Rectal smooth muscle tissue (tissue), 1 donor: ENCODE results near the gene USP40.

Source experiments
- H3K27ac ChIP-seq: one replicate; pipeline ENCODE4 v1.7.0; 2013; ENCODE audit warnings: low read depth, low read length, inconsistent platforms
- H3K27me3 ChIP-seq: one replicate; pipeline ENCODE4 v1.7.0; 2013; ENCODE audit warnings: low read length; ENCODE audit not compliant: control insufficient read depth, insufficient read depth
- H3K36me3 ChIP-seq: one replicate; pipeline ENCODE4 v1.7.0; 2013; ENCODE audit warnings: low read length; ENCODE audit not compliant: control insufficient read depth, insufficient read depth
- H3K4me1 ChIP-seq: one replicate; pipeline ENCODE4 v1.7.0; 2013; ENCODE audit warnings: low read length; ENCODE audit not compliant: control insufficient read depth, insufficient read depth
- H3K4me3 ChIP-seq: one replicate; pipeline ENCODE4 v1.7.0; 2013; ENCODE audit warnings: low read length
- H3K9ac ChIP-seq: one replicate; pipeline ENCODE4 v1.7.0; 2013; ENCODE audit warnings: low read length

The USP40 gene

DNA sequence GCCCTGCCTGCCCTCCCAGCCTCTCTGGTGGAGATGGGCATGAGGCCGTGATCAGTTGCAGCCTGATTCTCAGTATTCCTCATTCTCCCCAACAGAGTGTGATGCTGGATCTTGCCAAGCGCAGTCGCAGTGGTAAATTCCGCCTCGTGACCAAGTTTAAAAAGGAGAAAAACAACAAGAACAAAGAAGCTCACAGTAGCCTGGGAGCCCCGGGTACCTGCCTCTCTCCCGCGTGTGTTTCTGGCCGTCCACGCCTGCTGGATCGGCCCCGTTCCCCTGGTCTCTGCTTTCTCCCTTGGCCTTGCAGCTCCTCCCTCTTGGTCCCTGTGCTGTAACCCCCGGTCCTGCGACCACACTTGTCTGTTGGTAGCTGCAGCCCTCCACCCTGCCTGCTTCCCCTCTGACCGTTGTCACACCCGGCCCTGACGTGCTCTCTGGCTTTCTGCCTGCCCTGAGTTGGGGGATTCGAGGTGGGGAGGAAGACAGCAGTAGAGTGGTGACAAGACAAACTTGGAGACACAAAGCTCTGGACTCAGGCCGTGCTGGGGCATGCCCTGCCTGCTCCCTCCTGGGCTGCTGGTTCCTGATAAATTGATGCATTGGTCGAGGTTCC is 99.5 kb downstream of the USP40 start:
- H3K4me1 ChIP-seq, result peaks cover 11% of the 10 kb centered on the region
- H3K27me3 ChIP-seq, result no peaks in the 10 kb centered on the region
- H3K27ac ChIP-seq, result no peak overlapping the region
- no peak overlapping the region for H3K4me3 ChIP-seq
- H3K9ac ChIP-seq, result no peak overlapping the region
- H3K36me3 ChIP-seq, result peaks cover 46% of the 10 kb centered on the region

DNA sequence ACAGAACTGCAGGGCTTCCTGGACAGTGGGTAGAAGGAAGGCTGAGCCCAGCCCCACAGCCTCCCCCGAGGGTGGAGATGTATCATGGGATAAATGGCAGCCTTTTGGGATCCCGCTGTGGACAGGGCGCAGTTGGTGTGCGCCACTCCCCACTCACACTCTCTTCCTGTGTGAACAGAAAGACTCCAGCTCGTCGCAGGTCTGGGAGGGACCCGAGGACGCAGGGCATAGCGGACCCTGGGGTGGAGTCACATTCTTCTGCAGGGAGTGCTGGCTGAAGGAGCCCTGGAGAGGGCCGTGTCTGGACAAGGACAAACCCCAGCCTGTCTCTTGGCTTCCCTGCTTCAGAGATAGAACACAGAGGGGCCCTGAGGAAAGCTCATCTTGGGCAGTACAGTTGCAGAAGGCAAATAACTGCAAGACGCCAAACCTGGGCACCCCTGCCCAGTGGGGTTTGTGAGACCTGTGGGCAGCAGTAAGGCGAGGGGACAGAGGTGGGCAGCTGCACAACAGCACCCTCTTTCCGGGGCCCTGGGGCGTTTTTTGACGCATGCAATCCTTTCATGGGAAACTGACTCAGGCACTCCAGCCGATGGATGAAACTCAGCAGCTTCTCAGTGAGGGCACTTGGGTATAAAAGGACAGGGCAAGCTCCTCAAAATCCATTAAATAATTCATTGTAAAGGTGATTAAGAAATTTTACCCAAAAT is 101.9 kb downstream of the USP40 start:
- Histone ChIP-seq H3K27ac (no peak overlapping the region), H3K9ac (no peak overlapping the region), H3K4me3 (no peak overlapping the region), H3K4me1 (peaks cover 4% of the 10 kb centered on the region), H3K36me3 (peaks cover 62% of the 10 kb centered on the region), H3K27me3 (no peaks in the 10 kb centered on the region)

DNA sequence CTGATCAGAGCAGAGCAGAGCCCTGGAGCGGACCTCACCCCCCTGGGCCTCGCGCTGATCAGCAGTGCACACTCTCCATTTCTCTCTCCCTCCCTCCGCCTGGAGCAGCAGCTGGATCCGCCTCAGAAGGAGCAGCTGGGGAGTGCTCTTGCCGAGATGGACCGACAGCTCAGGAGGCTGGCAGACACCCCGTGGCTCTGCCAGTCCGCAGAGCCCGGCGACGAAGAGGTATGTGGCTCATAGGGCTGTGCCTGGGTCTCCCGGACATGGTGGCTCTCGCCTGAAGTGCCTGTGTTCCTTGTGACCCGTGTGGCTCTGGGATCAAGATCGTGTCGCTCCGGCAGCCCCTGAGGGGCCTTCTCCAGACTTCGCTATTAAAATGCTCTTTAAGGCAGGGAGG is 102.5 kb downstream of the USP40 start:
- Histone ChIP-seq H3K4me1 (no peaks in the 10 kb centered on the region), H3K27me3 (no peaks in the 10 kb centered on the region), H3K27ac (no peak overlapping the region), H3K36me3 (peaks cover 67% of the 10 kb centered on the region), H3K9ac (no peak overlapping the region), H3K4me3 (no peak overlapping the region)

DNA sequence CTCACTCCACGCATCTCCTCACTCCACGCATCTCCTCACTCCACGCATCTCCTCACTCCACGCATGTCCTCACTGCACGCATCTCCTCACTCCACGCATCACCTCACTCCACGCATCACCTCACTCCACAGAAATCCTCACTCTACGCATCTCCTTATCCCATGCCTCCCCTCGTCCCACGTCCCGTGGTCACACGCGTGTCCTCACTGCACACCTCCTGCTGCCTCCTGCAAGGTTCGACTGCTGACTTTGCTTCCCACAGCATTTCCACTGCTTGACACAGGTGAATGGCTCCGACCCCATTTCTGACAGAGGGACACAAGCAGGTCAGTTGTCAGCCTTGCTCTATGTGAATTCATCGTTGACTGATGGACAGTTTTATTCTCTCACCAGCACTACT is 103.0 kb downstream of the USP40 start:
- no peaks in the 10 kb centered on the region for H3K4me1 ChIP-seq
- H3K4me3 ChIP-seq, result no peak overlapping the region
- H3K9ac ChIP-seq, result no peak overlapping the region
- peaks cover 66% of the 10 kb centered on the region for H3K36me3 ChIP-seq
- H3K27me3 ChIP-seq, result no peaks in the 10 kb centered on the region
- no peak overlapping the region for H3K27ac ChIP-seq

DNA sequence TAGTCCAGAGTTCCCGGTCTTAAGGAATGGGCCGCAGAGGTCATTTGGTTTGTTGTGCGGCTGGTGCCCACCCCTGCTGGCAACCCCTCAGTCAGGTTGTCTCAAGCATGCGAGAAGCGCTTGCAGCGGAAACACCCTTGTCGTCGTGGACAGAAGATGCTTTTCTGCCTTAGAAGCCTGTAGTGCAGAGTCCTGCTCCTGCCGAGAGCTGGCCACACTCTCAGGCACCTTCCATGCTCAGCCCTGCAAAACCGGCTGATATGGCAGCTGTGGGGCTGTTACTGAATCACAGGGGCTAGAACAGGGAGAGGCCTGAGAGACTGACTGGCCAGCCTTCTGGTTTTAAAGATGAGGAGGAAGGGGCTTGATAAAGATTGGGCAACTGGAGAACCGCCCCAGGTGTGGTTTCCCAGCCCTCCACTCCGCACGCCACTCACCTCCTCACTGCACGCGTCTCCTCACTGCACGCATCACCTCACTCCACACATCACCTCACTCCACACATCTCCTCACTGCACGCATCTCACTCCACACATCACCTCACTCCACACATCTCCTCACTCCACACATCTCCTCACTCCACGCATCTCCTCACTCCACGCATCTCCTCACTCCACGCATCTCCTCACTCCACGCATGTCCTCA is 103.6 kb downstream of the USP40 start:
- Histone ChIP-seq H3K36me3 (peaks cover 63% of the 10 kb centered on the region), H3K4me1 (no peaks in the 10 kb centered on the region), H3K27ac (no peak overlapping the region), H3K4me3 (no peak overlapping the region), H3K27me3 (no peaks in the 10 kb centered on the region), H3K9ac (no peak overlapping the region)

DNA sequence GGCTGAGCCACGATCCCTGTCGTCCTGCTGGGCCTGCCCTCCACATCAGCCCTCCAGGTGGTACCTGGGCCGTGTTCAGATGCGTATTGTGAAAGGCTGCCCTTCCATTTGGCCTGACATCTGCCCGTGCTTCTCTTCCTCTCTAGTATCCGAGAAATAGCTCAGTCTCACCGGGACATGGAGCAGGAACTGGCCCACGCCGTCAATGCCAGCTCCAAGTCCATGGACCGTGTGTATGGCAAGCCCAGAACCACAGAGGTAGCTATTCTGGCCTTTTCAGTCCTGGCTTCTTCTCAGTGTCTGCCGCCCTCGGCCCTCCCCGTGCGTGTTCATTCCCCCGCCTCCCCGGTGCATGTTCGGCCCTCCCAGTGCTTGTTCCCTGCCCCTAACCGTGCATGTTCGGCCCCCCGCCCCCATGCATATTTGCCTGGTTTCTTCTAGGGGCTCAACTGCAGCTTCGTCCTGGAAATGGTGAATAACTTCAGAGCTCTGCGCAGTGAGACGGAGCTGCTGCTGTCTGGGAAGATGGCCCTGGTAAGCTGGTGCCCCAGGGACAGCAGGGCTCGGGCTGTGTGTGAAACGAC is 104.3 kb downstream of the USP40 start:
- no peak overlapping the region for H3K4me3 ChIP-seq
- peaks cover 63% of the 10 kb centered on the region for H3K36me3 ChIP-seq
- no peak overlapping the region for H3K9ac ChIP-seq
- no peaks in the 10 kb centered on the region for H3K27me3 ChIP-seq
- H3K27ac ChIP-seq, result no peak overlapping the region
- no peaks in the 10 kb centered on the region for H3K4me1 ChIP-seq

DNA sequence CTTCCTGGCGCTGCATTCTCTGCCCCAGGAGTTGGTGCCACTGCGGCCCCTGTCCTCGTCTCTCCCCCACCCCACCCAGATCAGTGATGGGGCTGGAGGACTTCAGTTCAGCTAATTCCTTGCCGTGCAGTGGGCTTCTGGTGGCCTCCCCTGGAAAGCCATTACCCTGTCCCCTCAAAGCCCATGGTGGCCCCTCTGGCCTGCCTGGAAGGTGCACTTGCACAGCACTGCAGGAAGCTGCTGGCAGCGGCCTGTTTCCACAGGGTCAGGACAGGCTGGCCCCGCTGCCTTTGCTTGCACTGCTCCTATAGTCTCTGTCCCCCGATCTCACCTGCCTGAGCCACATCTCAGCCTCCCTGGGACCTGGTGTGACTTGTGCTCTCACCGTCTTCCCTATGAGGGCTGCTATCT is 105.1 kb downstream of the USP40 start:
- Histone ChIP-seq H3K4me3 (no peak overlapping the region), H3K27ac (no peak overlapping the region), H3K27me3 (no peaks in the 10 kb centered on the region), H3K4me1 (no peaks in the 10 kb centered on the region), H3K36me3 (peaks cover 62% of the 10 kb centered on the region), H3K9ac (no peak overlapping the region)

DNA sequence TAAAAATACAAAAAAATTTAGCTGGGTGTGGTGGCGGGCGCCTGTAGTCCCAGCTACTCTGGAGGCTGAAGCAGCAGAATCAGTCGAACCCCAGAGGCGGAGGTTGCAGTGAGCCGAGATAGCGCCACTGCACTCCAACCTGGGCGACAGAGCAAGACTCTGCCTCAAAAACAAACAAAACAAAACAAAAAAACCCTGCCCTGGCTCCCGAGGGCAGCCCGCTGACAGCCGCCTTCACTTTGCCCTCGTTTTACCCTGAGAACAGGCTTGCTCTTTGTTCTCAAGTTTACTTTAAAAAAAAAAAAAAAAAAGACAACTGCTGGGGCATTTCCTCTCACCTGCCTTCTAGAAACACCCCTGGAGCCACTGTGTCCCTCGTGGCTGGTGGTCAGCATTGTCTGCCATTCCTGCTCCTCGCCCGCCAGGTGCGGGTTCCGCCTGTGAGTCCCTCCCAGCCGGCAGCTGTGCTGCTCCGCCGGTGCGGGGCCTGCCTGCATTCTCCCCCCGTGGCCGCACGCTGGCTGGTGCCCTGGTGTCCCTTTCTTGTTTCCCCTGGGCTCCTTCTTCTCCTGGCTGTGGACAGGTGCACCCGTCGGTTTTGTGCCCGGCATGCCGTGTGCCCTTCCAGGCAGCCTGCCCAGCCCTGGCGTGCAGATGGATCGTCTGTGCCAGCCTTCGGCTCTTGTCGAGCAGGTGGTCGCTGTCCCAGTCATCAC is 105.7 kb downstream of the USP40 start:
- H3K27ac ChIP-seq, result no peak overlapping the region
- H3K36me3 ChIP-seq, result peaks cover 62% of the 10 kb centered on the region

DNA sequence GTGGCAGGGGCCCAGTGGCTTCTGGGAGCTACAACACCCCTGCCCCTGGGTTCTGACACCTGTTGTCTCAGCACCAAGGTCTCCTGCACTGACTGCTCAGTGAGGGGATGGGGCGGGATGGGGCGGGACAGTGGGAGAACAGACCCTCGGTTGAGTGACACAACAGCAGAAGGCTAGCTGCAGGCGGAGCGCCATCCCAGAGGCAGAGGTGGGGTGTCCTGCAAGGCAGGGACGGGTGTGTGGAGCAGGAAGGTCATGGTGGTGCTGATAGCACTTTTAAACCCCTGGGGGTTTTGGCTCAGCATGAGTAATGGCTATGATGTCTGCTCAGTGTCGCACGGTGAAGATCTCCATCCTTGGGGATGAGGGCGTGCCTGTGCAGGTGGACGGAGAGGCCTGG is 107.2 kb downstream of the USP40 start:
- Histone ChIP-seq H3K4me1 (no peaks in the 10 kb centered on the region), H3K27me3 (no peaks in the 10 kb centered on the region), H3K36me3 (peaks cover 62% of the 10 kb centered on the region), H3K9ac (no peak overlapping the region), H3K4me3 (no peak overlapping the region), H3K27ac (no peak overlapping the region)

More for the DNA sequence above, 105.7 kb downstream of the USP40 start:
- no peak overlapping the region for H3K4me3 ChIP-seq
- no peaks in the 10 kb centered on the region for H3K4me1 ChIP-seq
- no peak overlapping the region for H3K9ac ChIP-seq
- H3K27me3 ChIP-seq, result no peaks in the 10 kb centered on the region

DNA sequence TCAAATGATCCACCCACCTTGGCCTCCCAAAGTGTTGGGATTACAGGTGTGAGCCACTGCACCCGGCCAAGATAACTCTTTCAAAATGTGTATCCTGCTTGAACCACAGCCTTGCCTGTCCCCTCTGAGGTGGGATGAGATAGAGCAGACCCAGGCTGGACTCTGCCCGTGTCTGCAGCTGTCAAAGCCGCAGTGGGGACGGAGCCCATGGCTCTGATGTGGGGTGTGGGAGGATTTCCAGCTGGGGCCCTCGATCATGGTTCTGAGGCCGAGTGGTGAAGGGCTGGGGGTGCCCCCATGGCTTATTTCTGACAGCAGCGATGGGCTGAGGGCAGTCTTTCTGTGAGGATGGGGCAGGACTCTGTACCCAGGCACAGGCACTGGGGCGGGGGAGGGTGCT is 107.8 kb downstream of the USP40 start:
- Histone ChIP-seq H3K4me1 (no peaks in the 10 kb centered on the region), H3K36me3 (peaks cover 56% of the 10 kb centered on the region), H3K4me3 (no peak overlapping the region), H3K9ac (no peak overlapping the region), H3K27me3 (no peaks in the 10 kb centered on the region), H3K27ac (no peak overlapping the region)

DNA sequence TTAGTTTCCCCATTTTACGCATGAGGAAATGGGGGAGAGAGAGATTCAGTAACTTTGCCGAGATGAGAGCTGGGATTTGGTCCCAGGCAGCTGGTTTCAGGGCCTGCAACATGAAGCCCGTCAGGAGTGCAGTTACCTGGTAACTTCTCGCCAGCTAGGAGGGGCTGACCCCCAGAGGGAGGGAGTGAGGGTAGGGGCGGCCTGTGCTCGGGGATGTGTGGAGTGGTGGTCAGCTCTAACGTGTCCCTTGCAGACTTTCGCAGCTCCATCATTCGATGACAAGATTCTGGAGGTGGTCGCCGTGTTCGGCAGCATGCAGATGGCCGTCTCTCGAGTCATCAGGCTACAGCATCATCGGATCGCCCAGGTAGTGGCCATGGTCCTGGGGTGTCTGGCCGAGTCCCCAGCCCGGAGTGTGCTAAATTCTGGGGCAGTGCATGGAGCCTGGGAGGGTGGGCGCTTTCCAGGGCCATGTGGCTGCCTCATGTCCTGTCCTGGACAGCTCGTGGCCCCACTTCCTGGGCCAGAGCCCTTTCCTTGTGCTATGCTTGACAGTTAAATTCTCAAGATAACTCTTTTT is 108.5 kb downstream of the USP40 start:
- Histone ChIP-seq H3K9ac (no peak overlapping the region), H3K4me3 (no peak overlapping the region), H3K36me3 (peaks cover 52% of the 10 kb centered on the region), H3K27me3 (no peaks in the 10 kb centered on the region), H3K4me1 (no peaks in the 10 kb centered on the region), H3K27ac (no peak overlapping the region)

DNA sequence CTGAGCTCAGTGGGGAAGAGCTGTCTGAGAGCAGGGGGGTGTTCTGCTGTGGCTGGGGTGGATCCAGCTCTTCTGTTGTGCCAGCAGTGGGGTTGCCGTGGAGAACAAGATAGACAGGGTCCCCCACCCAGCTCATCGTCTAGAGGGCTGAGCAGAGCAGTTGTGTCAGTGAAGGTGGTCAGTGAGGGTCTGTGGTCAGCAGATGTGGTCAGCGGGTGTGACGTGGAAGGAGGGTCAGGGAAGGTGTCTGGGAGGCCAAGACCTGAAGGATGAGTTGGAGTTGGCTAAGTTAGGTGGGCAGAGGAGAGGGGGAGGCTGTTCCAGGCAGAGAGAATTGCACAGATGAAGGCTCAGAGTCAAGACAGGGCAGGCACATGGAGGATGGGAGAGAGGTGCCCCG is 109.2 kb downstream of the USP40 start:
- Histone ChIP-seq H3K27ac (no peak overlapping the region), H3K9ac (no peak overlapping the region), H3K36me3 (peaks cover 50% of the 10 kb centered on the region), H3K4me3 (no peak overlapping the region), H3K4me1 (no peaks in the 10 kb centered on the region), H3K27me3 (no peaks in the 10 kb centered on the region)
